GM12801 (cell line): ENCODE data around the gene CACNA2D2.

Experiments used
- TF ChIP-seq, protein P1 (sequence below): IDR thresholded peaks from one replicate; pipeline ENCODE4 v1.5.1; 2011; ENCODE audit warnings: control low read depth; ENCODE audit not compliant: insufficient read length; ENCODE audit errors: extremely low read depth

The CACNA2D2 gene

DNA sequence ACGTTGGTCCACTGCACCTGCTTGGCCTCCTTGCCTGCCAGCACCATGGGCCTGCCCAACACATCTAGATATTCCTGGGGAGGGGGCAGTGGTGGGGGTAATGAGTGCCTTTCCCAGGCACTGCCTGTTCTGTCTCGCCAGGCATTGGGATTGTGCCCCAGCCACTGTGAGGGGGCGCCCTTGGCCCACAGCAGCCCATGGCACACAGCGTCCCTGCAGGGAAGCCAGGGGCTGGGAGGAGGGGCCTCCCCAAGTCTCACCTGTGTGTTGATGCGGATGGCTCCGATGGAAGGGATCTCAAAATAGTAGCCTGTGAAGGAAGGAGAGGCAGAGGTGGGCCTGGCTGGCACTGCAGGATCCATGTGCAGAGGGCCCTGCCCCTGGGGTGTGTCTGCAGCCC is 125.4 kb downstream of the CACNA2D2 start:
- TF ChIP-seq, protein P1, sequence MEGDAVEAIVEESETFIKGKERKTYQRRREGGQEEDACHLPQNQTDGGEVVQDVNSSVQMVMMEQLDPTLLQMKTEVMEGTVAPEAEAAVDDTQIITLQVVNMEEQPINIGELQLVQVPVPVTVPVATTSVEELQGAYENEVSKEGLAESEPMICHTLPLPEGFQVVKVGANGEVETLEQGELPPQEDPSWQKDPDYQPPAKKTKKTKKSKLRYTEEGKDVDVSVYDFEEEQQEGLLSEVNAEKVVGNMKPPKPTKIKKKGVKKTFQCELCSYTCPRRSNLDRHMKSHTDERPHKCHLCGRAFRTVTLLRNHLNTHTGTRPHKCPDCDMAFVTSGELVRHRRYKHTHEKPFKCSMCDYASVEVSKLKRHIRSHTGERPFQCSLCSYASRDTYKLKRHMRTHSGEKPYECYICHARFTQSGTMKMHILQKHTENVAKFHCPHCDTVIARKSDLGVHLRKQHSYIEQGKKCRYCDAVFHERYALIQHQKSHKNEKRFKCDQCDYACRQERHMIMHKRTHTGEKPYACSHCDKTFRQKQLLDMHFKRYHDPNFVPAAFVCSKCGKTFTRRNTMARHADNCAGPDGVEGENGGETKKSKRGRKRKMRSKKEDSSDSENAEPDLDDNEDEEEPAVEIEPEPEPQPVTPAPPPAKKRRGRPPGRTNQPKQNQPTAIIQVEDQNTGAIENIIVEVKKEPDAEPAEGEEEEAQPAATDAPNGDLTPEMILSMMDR, result no peak

- TF ChIP-seq, protein P1, result no peak
These were observed 128.0 kb downstream of the CACNA2D2 start for GRCh38 chr3:50375258-50375931.

- TF ChIP-seq, protein P1, result no peak
These were observed 128.8 kb downstream of the CACNA2D2 start for GRCh38 chr3:50374363-50375257.

DNA sequence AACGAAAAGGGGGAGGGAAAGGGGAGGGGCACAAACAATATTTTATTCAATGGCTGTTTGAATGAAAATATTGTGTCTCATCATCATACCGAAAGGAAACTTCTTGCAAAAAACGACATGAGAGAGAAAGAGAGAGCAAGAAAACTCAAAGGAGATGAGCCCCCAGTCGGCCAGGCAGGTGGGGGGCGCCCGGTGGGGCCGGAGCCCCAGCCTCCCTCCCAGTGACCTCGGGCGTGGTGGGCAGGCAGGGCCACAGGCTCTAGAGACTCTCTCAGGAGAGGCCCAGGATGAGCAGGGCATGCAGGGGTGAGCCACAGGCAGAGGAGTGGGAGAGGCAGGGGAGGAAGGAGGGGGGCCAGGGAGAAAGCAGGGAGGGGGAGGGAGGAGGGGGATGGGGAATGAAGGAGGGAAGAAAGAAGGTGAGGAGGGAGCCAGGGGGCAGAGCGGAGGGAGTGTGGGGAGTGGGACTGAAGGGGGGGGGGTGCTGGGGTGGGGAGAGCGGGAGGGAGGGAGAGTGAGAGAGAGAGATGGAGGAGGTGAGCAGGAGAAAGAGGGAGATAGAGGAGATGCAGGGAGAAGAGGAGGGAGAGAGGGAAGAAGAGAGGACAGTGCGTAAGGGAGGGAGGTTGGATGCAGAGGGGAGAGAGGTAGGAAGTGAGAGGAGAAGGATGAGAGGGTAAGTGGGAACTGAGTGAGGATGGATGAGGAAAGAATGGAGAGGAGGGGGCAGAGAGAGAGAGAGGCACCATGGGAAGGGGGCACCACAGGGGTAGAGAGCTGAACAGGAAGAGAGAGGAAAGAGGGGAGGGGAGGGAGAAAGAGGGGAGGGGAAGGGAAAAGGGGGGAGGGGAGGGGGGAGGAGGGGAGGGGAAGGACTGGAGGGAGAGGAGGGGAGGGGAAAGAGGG is 130.0 kb downstream of the CACNA2D2 start:
- TF ChIP-seq, protein P1, result no peak

GRCh38 chr3:50372349-50372748 is 131.1 kb downstream of the CACNA2D2 start:
- TF ChIP-seq, protein P1, result no peak

DNA sequence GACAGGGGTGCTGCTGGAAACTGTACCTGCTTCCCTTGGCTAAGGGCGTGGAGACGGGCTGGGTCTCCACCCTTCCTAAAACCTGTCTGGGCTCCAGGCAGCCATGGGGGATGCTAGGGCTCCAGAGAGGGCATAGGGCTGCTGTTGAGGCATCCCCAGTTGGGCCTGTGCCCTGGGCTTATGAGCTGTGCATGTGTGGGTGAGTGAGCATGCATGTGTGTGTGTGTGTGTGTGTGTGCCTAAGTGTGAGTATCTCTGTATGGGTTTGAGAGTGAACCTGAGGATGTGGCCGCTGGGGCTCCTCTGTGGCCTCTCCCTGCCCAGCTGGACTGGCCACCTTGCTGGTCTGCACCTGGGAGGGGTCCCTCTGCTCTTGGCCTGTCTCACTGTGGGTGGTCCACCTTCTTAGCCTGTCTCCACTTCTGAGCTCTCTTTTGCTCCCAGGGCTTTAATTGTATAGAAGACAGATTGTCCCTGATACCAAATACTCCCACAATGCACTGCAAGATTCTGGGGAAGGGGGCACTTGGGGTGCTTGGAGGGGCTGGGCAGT is 132.2 kb downstream of the CACNA2D2 start:
- TF ChIP-seq, protein P1, result no peak
